HG02981 (cell line): ENCODE data around the gene CHD1L.
"Not testable (repeated sequence)": the region's sequence is repeated elsewhere in the genome, so short reads cannot be mapped to it uniquely, and the experiment has no call there.

Experiments
- ATAC-seq: cut with Tn5 transposase; IDR thresholded peaks from one replicate; pipeline ENCODE4 v1.9.1; 2021; ENCODE audit warnings: mild to moderate bottlenecking, moderate library complexity; ENCODE audit not compliant: unreplicated experiment

CHD1L gene

DNA sequence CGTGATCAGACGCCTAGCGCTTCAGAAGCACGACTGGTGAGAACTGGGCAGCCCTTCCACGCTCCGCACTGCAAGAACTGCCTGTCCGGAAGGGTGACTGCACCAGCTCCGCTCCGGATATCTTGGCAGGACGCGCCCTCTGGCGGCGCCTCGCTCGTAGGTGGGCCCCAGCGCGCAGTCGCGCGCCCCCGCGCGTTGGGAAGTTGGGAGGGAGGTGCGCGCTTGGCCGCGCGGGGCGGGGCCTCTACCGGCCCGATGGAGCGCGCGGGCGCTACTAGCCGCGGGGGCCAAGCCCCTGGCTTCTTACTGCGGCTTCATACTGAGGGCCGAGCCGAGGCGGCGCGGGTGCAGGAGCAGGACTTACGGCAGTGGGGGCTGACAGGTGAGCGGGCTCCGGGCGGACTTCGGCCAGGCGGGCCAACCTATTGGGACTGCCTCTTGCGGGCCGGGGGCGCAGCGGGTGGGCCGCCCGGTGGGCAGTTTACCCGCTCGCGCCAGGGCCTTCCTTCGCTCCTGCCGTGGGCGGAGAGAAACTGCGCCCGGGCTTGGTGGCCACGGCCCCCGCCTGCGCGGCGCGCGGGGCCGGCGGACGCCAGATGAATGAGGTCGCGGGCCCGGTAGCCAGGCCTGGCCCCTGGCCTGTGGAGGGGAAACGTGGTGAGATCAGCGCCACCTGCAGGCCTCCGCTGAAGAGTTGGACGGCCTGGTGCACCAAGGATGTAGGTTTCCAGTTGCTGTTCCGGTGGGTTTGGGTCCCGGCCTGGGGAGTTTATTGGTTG, at the start of gene CHD1L:
CHD1L (plus strand) TSS at position 236 of the 779 bp plus-strand sequence; CDS start at position 256, 20 bp downstream.
- ATAC-seq, result peak; percentile 79

DNA sequence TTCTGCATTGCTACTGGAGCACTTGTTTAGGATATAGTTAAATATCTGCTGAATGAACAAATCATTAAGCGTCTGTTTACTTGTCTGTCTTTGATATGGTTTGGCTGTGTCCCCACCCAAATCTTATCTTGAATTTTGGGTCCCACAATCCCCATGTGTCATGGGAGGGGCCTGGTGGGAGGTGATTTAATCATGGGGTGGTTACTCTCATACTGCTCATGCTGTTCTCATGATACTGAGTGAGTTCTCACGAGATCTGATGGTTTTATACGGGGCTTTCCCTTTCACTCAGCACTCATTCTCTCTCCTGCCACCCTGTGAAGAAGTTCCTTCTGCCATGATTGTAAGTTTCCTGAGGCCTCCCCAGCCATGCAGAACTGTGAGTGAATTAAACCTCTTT, 45.2 kb upstream of the CHD1L start:
- ATAC-seq, result not testable (repeated sequence)

GRCh38 chr1:147201276-147201675, 41.2 kb upstream of the CHD1L start:
- ATAC-seq, result no peak

GRCh38 chr1:147201786-147202185, 40.7 kb upstream of the CHD1L start:
- no peak for ATAC-seq

GRCh38 chr1:147202576-147202975, 39.9 kb upstream of the CHD1L start:
- no peak for ATAC-seq

DNA sequence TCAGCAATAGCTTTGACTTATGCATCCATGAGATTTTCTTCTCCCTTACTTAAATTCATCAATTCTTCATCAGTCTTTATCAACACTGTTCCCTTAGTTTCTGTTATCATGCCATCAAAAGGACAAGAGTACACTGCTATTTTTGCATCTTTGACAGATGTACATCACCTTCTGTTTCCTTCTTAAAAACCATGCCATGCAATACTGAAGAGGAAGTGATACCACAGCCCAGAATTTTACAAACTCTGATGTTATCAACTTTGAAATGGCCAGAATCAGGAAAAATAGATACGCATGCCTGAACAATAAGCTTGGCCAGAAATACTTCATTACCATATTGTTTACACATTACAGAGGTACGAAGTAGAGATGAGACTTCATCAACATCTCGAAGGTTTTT, 38.4 kb upstream of the CHD1L start:
- no peak for ATAC-seq

DNA sequence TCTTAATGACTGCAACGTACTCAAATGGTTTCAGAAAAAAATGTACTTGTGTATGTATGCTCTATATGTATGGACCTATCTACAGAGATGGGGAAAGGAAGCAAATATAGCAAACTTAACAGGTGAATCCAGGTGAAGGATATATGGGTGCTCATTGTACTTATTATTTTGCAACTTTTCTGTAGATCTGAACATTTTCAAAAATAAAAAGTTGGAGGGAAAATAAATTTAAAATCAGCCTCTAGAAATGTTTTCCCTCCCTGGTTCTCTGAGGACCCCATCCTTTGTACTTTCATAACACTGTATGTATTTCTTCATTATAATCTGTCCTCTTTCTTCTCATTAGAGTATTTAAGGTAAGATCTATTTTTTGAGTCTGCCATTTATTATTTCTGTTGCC, 35.3 kb upstream of the CHD1L start:
- ATAC-seq, result no peak

- no peak for ATAC-seq
Measured at GRCh38 chr1:147208619-147209018, 33.9 kb upstream of the CHD1L start.

- no peak for ATAC-seq
Measured at GRCh38 chr1:147209825-147210821, 32.4 kb upstream of the CHD1L start.

DNA sequence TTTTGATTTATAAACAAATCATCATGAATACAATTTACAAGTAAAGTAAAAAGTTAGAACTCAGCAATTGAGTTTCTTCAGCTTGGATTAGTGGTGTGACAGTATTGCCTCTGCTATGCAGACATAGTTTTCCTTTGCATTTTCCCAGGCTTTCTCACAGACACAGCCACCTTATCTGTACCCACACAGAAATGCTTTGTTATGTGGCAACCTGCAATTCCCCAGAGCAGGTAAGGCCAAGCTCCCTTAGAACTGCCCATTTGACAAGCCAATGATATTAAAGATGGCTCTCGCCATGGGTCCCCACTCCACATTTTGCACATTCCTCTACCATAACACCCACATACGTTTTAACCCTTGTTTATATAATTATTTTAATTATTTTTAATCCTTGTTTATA, 31.5 kb upstream of the CHD1L start:
- ATAC-seq, result no peak

- ATAC-seq, result no peak
Measured at GRCh38 chr1:147211577-147211976, 30.9 kb upstream of the CHD1L start.

GRCh38 chr1:147213271-147213670, 29.2 kb upstream of the CHD1L start:
- no peak for ATAC-seq

GRCh38 chr1:147214325-147214724, 28.2 kb upstream of the CHD1L start:
- ATAC-seq, result no peak

GRCh38 chr1:147214842-147215539, 27.5 kb upstream of the CHD1L start:
- no peak for ATAC-seq

GRCh38 chr1:147215540-147215916, 27.0 kb upstream of the CHD1L start:
- no peak for ATAC-seq

- ATAC-seq, result no peak
Measured at GRCh38 chr1:147216124-147216523, 26.4 kb upstream of the CHD1L start.

DNA sequence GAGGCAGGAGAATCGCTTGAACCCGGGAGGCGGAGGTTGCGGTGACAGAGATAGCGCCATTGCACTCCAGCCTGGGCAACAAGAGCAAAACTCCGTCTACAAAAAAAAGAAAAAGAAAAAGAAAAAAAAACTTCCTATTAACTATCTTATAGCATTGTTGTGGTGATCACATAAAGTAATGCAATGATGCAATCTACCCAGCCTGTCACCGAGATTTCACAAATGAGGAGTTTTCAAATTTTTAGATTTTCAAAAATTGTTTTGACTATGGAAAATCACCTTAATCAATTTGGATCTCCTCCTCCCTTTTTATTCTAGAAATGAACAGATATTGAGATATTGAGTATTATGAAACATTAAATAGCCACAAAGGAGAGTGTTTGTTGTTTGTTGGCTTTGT, 25.3 kb upstream of the CHD1L start:
- ATAC-seq, result no peak

- no peak for ATAC-seq
Measured at GRCh38 chr1:147218606-147219005, 23.9 kb upstream of the CHD1L start.

DNA sequence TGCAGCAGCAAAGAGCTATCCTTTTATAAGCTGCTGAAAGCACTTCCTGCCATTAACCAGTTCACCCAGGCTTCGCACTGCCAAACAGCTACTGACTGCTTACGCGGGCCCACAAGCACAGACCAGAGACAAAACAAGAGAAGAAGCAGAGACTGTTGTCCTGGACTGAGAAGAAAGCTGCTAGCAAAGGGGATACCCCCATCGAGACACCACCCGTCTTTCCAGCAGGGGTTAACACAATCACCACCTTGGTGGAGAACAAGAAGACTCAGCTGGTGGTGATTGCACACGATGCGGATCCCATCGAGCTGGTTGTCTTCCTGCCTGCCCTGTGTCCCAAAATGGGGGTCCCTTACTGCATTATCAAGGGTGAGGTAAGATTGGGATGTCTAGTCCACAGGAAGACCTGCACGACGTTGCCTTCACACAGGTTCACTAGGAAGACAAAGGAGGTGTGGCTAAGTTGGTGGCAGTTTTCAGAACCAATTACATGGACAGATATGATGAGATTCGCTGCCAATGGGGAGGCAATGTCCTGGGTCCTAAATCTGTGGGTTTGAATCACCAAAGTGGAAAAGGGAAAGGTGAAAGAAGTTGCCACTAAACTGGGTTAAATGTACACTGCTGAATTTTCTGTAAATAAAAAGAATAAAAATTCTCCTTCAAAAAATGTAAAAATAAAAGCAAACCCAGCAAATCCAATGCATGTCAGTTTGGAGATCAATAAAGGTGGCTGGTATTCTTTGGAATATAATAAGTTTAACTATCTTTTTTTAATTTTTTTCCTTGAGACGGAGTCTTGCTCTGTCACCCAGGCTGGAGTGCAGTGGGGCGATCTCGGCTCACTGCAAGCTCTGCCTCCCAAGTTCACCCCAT, 18.5 kb upstream of the CHD1L start:
- no peak for ATAC-seq

GRCh38 chr1:147225193-147225730, 17.2 kb upstream of the CHD1L start, which contains the start of gene FMO5:
FMO5 (minus strand) TSS chr1:147225339; CDS start chr1:147225029, 310 bp downstream.
- ATAC-seq, result peak; percentile 89
